WI38 (cell line): ENCODE data around the gene WDPCP.
"Not testable (repeated sequence)": the region's sequence is repeated elsewhere in the genome, so short reads cannot be mapped to it uniquely, and the experiment has no call there.

Source experiments
- H3K4me3 ChIP-seq: 2 replicates; pipeline ENCODE4 v1.5.1; 2011; ENCODE audit warnings: low read depth, mild to moderate bottlenecking, control low read depth, low read length
- CTCF ChIP-seq: IDR thresholded peaks from 2 replicates; pipeline ENCODE4 v1.5.1; 2012; ENCODE audit warnings: low read depth, mild to moderate bottlenecking, control low read depth, low read length

Gene WDPCP

GRCh38 chr2:63617366-63617765, 29.1 kb upstream of the WDPCP start:
- no peak for TF ChIP-seq CTCF
- H3K4me3 ChIP-seq: no peak overlapping the region

DNA sequence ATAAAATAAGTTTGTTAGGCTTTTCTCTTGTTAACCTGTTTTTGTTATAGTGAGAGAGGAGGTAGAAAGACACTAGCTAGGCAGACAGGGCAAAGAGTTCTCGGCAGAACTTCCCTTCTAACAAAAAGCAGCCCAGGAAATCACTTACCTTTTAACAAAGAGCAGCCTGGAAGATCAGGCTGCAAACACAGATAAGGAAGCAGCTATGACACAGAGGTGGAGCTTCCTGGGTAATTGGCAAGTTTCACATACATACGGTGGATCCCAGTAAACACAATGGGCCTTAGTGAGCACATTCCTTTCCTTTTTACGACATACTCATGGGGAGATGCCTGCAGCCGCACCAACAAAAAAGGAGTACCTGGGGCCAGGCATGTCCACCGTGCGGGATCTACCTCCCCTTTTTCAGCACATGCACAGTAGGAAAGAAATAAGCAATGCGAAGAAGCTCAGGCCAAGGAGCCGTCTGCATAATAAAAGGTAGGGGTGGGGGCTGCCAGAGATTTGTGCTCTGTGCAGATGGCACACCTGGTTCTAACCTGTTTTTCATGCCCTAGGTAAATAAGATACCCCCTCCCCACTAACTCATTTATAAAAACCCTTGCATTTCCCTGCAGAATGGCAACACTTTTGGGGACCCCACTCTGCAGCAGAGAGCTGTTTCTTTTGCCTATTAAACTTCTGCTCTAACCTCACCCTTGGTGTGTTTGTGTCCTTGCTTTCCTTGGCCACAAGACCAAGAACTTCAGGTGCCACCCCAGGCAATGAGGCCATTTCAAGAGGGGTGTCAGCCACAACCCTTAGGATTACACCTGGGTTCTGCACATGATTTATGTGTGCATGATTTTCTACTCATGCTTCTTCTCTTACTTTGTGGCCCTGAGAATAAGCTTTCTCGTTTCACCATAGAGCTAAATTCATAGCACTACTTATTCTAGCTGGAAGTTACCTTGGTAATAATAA, 27.0 kb upstream of the WDPCP start:
- H3K4me3 ChIP-seq: no peak overlapping the region
- TF ChIP-seq CTCF: no peak

- no peak overlapping the region for H3K4me3 ChIP-seq
- no peak for TF ChIP-seq CTCF
Observed at GRCh38 chr2:63614448-63614968, 26.2 kb upstream of the WDPCP start.

DNA sequence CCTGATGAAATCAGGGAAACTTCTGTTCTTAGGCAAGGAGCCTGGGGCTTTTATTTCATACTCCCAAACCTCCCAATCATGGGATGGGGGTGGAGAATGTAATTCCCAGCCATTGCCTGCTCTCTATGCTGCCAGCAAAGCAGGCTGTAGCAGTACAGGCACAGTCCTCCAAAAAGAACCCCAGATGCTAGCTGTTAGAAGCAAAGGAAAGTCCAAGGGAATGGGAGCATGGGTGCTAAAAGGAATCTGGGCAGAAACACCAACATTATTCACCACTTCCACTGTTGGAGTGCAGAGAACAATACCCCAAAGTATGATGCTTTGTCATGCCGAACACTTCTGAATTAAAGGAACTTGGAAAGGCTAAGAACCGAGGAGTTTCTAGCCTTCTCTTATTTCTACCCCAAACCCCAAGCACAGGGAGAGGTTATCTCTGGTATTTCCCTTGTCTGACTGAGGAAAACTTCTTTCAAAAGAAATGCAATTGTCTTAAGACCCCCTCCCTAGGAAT, 25.2 kb upstream of the WDPCP start:
- no peak overlapping the region for H3K4me3 ChIP-seq
- no peak for TF ChIP-seq CTCF

- TF ChIP-seq CTCF: no peak
- H3K4me3 ChIP-seq: no peak overlapping the region
Observed at GRCh38 chr2:63610525-63610924, 22.2 kb upstream of the WDPCP start.

GRCh38 chr2:63608865-63609264, 20.6 kb upstream of the WDPCP start:
- not testable (repeated sequence) for H3K4me3 ChIP-seq

DNA sequence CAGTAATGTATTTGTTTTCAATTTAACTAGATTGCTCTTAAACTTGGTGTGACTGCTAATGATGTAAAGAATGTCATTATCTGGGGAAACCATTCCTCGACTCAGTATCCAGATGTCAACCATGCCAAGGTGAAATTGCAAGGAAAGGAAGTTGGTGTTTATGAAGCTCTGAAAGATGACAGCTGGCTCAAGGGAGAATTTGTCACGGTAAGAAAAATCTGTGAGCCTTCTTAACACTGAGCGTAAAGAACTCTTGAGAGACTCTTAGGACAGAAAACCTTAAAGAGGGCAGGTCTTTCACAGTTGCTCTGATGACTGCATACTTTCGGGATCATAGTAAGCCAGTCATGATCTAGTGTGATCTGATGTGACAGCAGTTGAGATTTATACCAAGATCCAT, 16.4 kb upstream of the WDPCP start:
- TF ChIP-seq CTCF: no peak
- H3K4me3 ChIP-seq: no peak overlapping the region
